MM.1S (cell line): ENCODE results near the gene LRRC15.

Experiments used
- DNase-seq: peaks from one replicate; pipeline ENCODE4 v3.0.0-alpha.2; 2015
- H2AFZ ChIP-seq: fragments of 300-600 bp; sonication (generic); 2 replicates; pipeline ENCODE4 v1.6.0; 2016; ENCODE audit warnings: antibody characterized with exemption, low read length
- H3F3A ChIP-seq: fragments of 300-600 bp; sonication (generic); 2 replicates; pipeline ENCODE4 v1.6.1; 2016; ENCODE audit warnings: mild to moderate bottlenecking, antibody characterized with exemption, low read length, moderate library complexity, mixed read lengths; ENCODE audit not compliant: insufficient read depth
- H3K27ac ChIP-seq: fragments of 300-600 bp; sonication (generic); 2 replicates; pipeline ENCODE4 v1.5.1; 2016; ENCODE audit warnings: mild to moderate bottlenecking, low read length
- H3K27me3 ChIP-seq: fragments of 300-600 bp; sonication (generic); replicated peaks from 2 replicates; pipeline ENCODE4 v1.6.0; 2016; ENCODE audit warnings: low read length; ENCODE audit not compliant: insufficient read depth
- H3K36me3 ChIP-seq: fragments of 300-600 bp; sonication (generic); replicated peaks from 2 replicates; pipeline ENCODE4 v1.6.1; 2016; ENCODE audit warnings: mild to moderate bottlenecking, low read length, mixed read lengths; ENCODE audit not compliant: insufficient read depth
- H3K4me1 ChIP-seq: fragments of 300-600 bp; sonication (generic); 2 replicates; pipeline ENCODE4 v1.6.1; 2016; ENCODE audit warnings: low read length, mixed read lengths
- H3K4me2 ChIP-seq: fragments of 300-600 bp; sonication (generic); 2 replicates; pipeline ENCODE4 v1.6.0; 2016; ENCODE audit warnings: low read depth, low read length
- H3K4me3 ChIP-seq: fragments of 300-600 bp; sonication (generic); 2 replicates; pipeline ENCODE4 v1.5.1; 2016; ENCODE audit warnings: low read length, mixed read lengths
- H3K79me2 ChIP-seq: fragments of 300-600 bp; sonication (generic); 2 replicates; pipeline ENCODE4 v1.6.1; 2016; ENCODE audit warnings: mixed run types, low read length, mixed read lengths
- H3K9ac ChIP-seq: fragments of 300-600 bp; sonication (generic); 2 replicates; pipeline ENCODE4 v1.6.1; 2016; ENCODE audit warnings: low read length, mixed read lengths
- H3K9me2 ChIP-seq: fragments of 300-600 bp; sonication (generic); replicated peaks from 2 replicates; pipeline ENCODE4 v1.6.1; 2016; ENCODE audit warnings: mild to moderate bottlenecking, low read length, mixed read lengths; ENCODE audit not compliant: insufficient read depth
- H3K9me3 ChIP-seq: fragments of 300-600 bp; sonication (generic); replicated peaks from 2 replicates; pipeline ENCODE4 v1.6.1; 2016; ENCODE audit warnings: mild to moderate bottlenecking, low read length, mixed read lengths; ENCODE audit not compliant: insufficient read depth
- H4K20me1 ChIP-seq: fragments of 300-600 bp; sonication (generic); 2 replicates; pipeline ENCODE4 v1.6.1; 2016; ENCODE audit warnings: mild to moderate bottlenecking, low read length, moderate library complexity, mixed read lengths; ENCODE audit not compliant: insufficient read depth
- CTCF ChIP-seq: fragments of 300-600 bp; sonication (generic); IDR thresholded peaks from 2 replicates; pipeline ENCODE4 v1.5.1; 2016; ENCODE audit warnings: antibody characterized with exemption, low read length, mixed read lengths
- EZH2 ChIP-seq: fragments of 300-600 bp; sonication (generic); optimal IDR thresholded peaks from 2 replicates; pipeline ENCODE3; 2017; ENCODE audit warnings: low read depth, mild to moderate bottlenecking, antibody characterized with exemption, low read length, mixed read lengths
- EZH2phosphoT487 ChIP-seq: fragments of 300-600 bp; sonication (generic); IDR thresholded peaks from 2 replicates; pipeline ENCODE4 v1.6.1; 2018; ENCODE audit warnings: antibody characterized with exemption, low read length

The LRRC15 gene

GRCh38 chr3:194405766-194406165, 36.2 kb upstream of the LRRC15 start:
- Histone ChIP-seq H3K79me2 (no peaks in the 10 kb centered on the region), H3K27ac (no peak overlapping the region), H3K4me3 (no peak overlapping the region), H2AFZ (no peak overlapping the region), H3K27me3 (no peaks in the 10 kb centered on the region), H4K20me1 (0 out of 2 replicates have a peak, but pooled peaks cover 4% of the 10 kb centered on the region), H3K9ac (no peak overlapping the region), H3K9me2 (no peaks in the 10 kb centered on the region), H3K36me3 (no peaks in the 10 kb centered on the region; the same call in 1 of the 2 replicates), H3K4me2 (no peak overlapping the region), H3F3A (no peaks in the 10 kb centered on the region), H3K4me1 (no peaks in the 10 kb centered on the region), H3K9me3 (no peaks in the 10 kb centered on the region)
- no peak for TF ChIP-seq EZH2
- DNase-seq, result no peak

- 0 out of 2 replicates have a peak, but pooled peaks cover 4% of the 10 kb centered on the region for H4K20me1 ChIP-seq
- peak; percentile 59 for DNase-seq
Observed at GRCh38 chr3:194404365-194405140, 35.0 kb upstream of the LRRC15 start.

GRCh38 chr3:194401868-194402329, 32.4 kb upstream of the LRRC15 start:
- H3K4me2 ChIP-seq, result no peak overlapping the region
- no peaks in the 10 kb centered on the region for H3K9me2 ChIP-seq
- no peaks in the 10 kb centered on the region for H3K9me3 ChIP-seq
- 0 out of 2 replicates have a peak, but pooled peaks cover 4% of the 10 kb centered on the region for H3K4me1 ChIP-seq
- H2AFZ ChIP-seq, result no peak overlapping the region
- no peak overlapping the region for H3K4me3 ChIP-seq
- 0 out of 2 replicates have a peak, but pooled peaks cover 4% of the 10 kb centered on the region for H4K20me1 ChIP-seq
- H3K27me3 ChIP-seq, result peaks cover 25% of the 10 kb centered on the region
- DNase-seq, result no peak
- no peaks in the 10 kb centered on the region for H3K79me2 ChIP-seq
- no peak overlapping the region for H3K9ac ChIP-seq
- no peaks in the 10 kb centered on the region; the same call in 1 of the 2 replicates for H3K36me3 ChIP-seq
- TF ChIP-seq EZH2phosphoT487 (no peak), EZH2 (no peak), CTCF (no peak)
- no peak overlapping the region for H3K27ac ChIP-seq
- no peaks in the 10 kb centered on the region for H3F3A ChIP-seq

More at GRCh38 chr3:194404365-194405140, 35.0 kb upstream of the LRRC15 start:
- no peaks in the 10 kb centered on the region for H3F3A ChIP-seq
- no peak for TF ChIP-seq EZH2phosphoT487
- peak; percentile 83 for TF ChIP-seq CTCF
- no peak for TF ChIP-seq EZH2
- no peak overlapping the region for H3K9ac ChIP-seq
- H3K79me2 ChIP-seq, result no peaks in the 10 kb centered on the region
- H3K9me2 ChIP-seq, result no peaks in the 10 kb centered on the region
- no peaks in the 10 kb centered on the region; the same call in 1 of the 2 replicates for H3K36me3 ChIP-seq
- no peaks in the 10 kb centered on the region for H3K4me1 ChIP-seq
- H2AFZ ChIP-seq, result no peak overlapping the region
- H3K27ac ChIP-seq, result no peak overlapping the region
- H3K4me3 ChIP-seq, result no peak overlapping the region
- H3K4me2 ChIP-seq, result no peak overlapping the region
- no peaks in the 10 kb centered on the region; the same call in 1 of the 2 replicates for H3K27me3 ChIP-seq
- no peaks in the 10 kb centered on the region for H3K9me3 ChIP-seq

GRCh38 chr3:194401346-194401745, 31.8 kb upstream of the LRRC15 start:
- H3K9me2 ChIP-seq, result no peaks in the 10 kb centered on the region
- H3K9ac ChIP-seq, result no peak overlapping the region
- no peak for DNase-seq
- no peaks in the 10 kb centered on the region for H3K9me3 ChIP-seq
- H3K79me2 ChIP-seq, result no peaks in the 10 kb centered on the region
- no peaks in the 10 kb centered on the region; the same call in 1 of the 2 replicates for H3K36me3 ChIP-seq
- H4K20me1 ChIP-seq, result 0 out of 2 replicates have a peak, but pooled peaks cover 4% of the 10 kb centered on the region
- peaks cover 30% of the 10 kb centered on the region for H3K27me3 ChIP-seq
- H3K4me3 ChIP-seq, result no peak overlapping the region
- TF ChIP-seq EZH2phosphoT487, result no peak
- no peak for TF ChIP-seq CTCF
- TF ChIP-seq EZH2, result no peak
- H3K4me2 ChIP-seq, result no peak overlapping the region
- H3K27ac ChIP-seq, result no peak overlapping the region
- no peaks in the 10 kb centered on the region for H3F3A ChIP-seq
- 0 out of 2 replicates have a peak, but pooled peaks cover 4% of the 10 kb centered on the region for H3K4me1 ChIP-seq
- no peak overlapping the region for H2AFZ ChIP-seq
